GM19035 (cell line): ENCODE measurements around the gene SOX4.

Source experiments
- ATAC-seq: cut with Tn5 transposase; IDR thresholded peaks from one replicate; pipeline ENCODE4 v1.9.1; 2021; ENCODE audit not compliant: unreplicated experiment

Gene SOX4

GRCh38 chr6:21612067-21612745 is 18.7 kb downstream of the SOX4 start:
- no peak for ATAC-seq

DNA sequence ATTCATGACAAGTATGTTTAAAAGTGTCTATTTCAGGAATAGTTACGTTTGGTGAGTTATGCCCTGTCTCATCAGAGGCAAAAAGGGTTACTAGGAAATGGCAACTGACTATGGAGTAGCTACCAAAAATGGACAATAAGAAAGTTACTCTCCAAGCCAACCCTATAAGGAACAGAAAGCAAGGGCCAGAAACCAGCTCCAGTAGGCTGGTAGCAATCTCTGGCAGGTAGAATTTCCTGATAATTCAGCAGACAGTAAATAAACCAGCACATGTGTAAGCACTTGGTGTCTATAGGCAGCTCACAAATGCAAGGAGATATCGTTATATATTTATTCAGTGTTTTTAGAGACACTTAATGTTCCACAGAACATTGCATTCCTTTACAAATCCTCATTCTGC is 20.3 kb downstream of the SOX4 start:
- no peak for ATAC-seq

- no peak for ATAC-seq
These were observed 20.7 kb downstream of the SOX4 start for GRCh38 chr6:21614226-21614625.

DNA sequence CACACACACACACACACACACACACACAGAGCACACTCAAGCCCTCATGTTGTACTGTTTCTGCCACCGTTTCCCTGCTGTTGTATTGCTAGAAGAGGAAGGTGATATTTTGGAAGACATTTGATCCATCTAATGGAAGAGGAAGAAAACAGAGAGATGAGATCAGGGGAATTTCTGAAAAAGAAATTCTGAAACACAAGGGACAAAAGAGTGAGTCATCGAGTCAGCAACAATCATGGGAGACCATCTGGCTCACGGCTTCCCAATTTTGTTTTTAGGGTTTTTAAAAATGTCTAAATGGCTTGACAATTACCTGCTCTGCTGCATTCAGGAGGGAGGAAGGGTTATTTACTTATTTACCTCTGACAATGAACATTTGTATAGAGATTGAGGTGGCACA is 22.0 kb downstream of the SOX4 start:
- ATAC-seq = no peak

DNA sequence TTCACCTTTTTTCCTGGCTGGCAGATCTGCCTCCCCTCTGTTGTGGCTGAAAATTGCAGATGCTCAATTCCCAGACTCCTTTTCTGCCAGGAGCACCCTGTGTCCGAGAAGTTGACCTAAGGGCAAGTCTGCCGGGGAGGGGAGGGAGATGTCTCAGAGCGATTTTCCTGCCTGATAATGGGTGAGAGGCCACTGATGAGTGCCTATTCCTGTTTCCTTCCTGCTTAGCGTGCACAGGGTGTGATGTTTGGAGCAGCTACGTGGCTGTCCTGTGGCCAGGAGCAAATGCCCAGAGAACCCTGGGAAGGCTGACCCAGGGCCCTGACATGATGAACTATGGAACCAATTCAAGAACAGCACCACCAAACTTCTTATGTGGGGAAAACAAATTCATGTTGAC is 22.5 kb downstream of the SOX4 start:
- ATAC-seq = no peak

GRCh38 chr6:21625642-21626041 is 32.1 kb downstream of the SOX4 start:
- ATAC-seq = no peak

DNA sequence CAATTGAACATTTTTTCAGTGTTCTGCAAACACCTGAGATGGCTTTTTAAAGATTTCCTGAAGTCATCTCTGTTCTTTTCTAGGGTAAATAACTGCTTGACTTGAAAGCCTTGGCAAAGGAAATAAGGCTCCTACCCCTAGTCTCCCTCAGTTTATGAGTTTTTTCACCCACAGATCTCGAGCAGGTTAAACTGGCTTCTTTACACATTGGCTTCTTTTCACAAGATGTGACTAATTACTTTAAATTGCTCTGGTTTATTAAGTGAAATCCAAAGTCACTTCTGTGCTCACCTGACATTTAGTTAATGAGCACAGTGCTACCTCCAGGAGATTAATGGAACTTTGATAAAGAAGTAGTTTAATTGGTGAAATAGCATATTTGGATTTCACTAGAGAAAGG is 33.2 kb downstream of the SOX4 start:
- ATAC-seq = no peak

GRCh38 chr6:21628160-21628559 is 34.6 kb downstream of the SOX4 start:
- no peak for ATAC-seq

GRCh38 chr6:21633511-21634109 is 40.1 kb downstream of the SOX4 start:
- no peak for ATAC-seq

DNA sequence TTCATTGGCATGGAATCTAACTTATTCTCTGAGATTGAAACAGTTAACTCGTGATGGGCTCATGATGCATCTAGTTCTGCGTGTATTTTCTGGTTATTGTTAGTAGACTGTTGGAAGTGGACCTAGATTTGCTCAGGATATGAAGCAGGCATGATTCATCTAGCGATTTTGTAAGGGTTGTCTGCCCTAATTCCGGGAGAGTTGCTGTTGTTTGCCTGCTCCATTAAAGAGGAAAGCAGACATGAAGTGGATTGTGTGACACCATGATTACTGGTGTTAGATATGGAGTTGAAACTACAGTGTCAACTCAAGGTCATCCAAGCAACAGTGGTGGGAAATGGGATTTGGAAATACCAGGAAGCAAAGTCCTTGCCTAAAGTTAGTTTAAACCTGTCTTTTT is 41.0 kb downstream of the SOX4 start:
- no peak for ATAC-seq

- no peak for ATAC-seq
These were observed 43.3 kb downstream of the SOX4 start for GRCh38 chr6:21636876-21637275.

- no peak for ATAC-seq
These were observed 45.8 kb downstream of the SOX4 start for GRCh38 chr6:21639316-21639715.
